ELR (cell line): Measurements from ENCODE around the gene LRRC32.

Source experiments
- DNase-seq: peaks from one replicate; pipeline ENCODE4 v3.0.0-alpha.2; 2015; ENCODE audit warnings: low read depth

LRRC32 gene

GRCh38 chr11:76678321-76678720 is 7.8 kb upstream of the LRRC32 start:
- no peak for DNase-seq

GRCh38 chr11:76677458-76677765 is 6.9 kb upstream of the LRRC32 start:
- DNase-seq, result no peak

GRCh38 chr11:76676636-76677457 is 6.3 kb upstream of the LRRC32 start:
- DNase-seq, result no peak

GRCh38 chr11:76674517-76675400 is 4.2 kb upstream of the LRRC32 start:
- DNase-seq, result no peak

GRCh38 chr11:76673176-76674142 is 2.9 kb upstream of the LRRC32 start:
- DNase-seq, result no peak

GRCh38 chr11:76672431-76673175 is 2.1 kb upstream of the LRRC32 start:
- DNase-seq, result no peak

- no peak for DNase-seq
Observed at GRCh38 chr11:76671626-76672309, 1.2 kb upstream of the LRRC32 start.

GRCh38 chr11:76671237-76671592 is 668 bp upstream of the LRRC32 start:
- no peak for DNase-seq

GRCh38 chr11:76669901-76670484 is 554 bp downstream of the LRRC32 start:
- peak; percentile 41 for DNase-seq

GRCh38 chr11:76668362-76669155 is 2.0 kb downstream of the LRRC32 start:
- DNase-seq, result no peak

- no peak for DNase-seq
Observed at GRCh38 chr11:76667856-76668255, 2.7 kb downstream of the LRRC32 start.

GRCh38 chr11:76667271-76667818 is 3.2 kb downstream of the LRRC32 start:
- DNase-seq, result no peak

GRCh38 chr11:76666830-76667229 is 3.7 kb downstream of the LRRC32 start:
- no peak for DNase-seq

- DNase-seq, result no peak
Observed at GRCh38 chr11:76666408-76666807, 4.1 kb downstream of the LRRC32 start.

- DNase-seq, result no peak
Observed at GRCh38 chr11:76665921-76666351, 4.6 kb downstream of the LRRC32 start.

- DNase-seq, result no peak
Observed at GRCh38 chr11:76665172-76665571, 5.4 kb downstream of the LRRC32 start.

GRCh38 chr11:76664578-76665061 is 5.9 kb downstream of the LRRC32 start:
- no peak for DNase-seq

- no peak for DNase-seq
Observed at GRCh38 chr11:76663912-76664440, 6.6 kb downstream of the LRRC32 start.

GRCh38 chr11:76663486-76663810 is 7.1 kb downstream of the LRRC32 start:
- DNase-seq, result no peak
